EL (cell line): Measurements from ENCODE around the gene ACY1.
A peak's percentile ranks its signal among the peaks of the same experiment; 100 is the strongest.
"Not testable (repeated sequence)": the region's sequence is repeated elsewhere in the genome, so short reads cannot be mapped to it uniquely, and the experiment has no call there.

Experiments
- DNase-seq: peaks from one replicate; pipeline ENCODE4 v3.0.0-alpha.2; 2016

ACY1 gene

GRCh38 chr3:51986010-51986947, 2.9 kb downstream of the ACY1 start:
- DNase-seq: no peak

DNA sequence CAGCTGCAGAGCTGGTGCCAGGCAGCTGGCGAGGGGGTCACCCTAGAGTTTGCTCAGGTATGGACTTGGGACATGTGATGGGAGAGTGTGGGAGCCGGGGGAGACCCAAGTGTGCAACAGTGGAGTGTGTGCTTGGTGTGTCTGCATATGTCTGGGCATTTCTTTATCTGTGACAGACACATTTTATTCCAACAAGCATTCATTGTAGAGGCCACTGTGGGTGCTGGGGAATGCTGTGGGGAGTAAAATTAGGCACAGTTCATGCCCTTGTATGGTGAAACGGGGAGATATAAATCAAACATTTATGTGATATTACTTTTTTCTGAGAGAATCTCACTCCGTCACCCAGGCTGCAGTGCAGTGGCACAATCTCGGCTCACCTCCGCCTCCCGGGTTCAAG, 4.2 kb downstream of the ACY1 start:
- DNase-seq: no peak

DNA sequence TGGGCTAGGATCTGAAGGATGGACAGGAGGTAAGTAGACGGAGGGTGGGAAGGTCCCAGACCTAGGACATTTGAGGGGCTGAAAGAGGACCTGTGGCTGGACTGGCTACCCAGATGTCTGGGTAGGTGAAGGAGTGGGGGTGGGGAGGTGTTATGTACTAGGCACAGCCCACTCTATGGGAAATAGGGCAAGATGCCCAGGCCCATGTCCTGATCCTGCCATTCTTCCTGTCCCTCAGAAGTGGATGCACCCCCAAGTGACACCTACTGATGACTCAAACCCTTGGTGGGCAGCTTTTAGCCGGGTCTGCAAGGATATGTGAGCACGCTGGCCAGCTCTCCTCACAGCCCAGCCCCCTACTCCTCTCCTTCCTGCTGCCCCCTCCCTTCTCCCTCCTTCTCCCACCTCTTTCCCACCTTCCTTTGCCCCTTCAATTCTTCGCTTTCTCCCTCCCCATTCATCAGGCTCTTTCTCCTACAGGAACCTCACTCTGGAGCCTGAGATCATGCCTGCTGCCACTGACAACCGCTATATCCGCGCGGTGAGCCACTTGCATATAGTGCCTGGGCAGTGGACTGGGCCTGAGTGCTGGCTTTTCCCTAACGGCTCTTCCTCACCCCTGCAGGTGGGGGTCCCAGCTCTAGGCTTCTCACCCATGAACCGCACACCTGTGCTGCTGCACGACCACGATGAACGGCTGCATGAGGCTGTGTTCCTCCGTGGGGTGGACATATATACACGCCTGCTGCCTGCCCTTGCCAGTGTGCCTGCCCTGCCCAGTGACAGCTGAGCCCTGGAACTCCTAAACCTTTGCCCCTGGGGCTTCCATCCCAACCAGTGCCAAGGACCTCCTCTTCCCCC, 5.2 kb downstream of the ACY1 start:
- DNase-seq: no peak

DNA sequence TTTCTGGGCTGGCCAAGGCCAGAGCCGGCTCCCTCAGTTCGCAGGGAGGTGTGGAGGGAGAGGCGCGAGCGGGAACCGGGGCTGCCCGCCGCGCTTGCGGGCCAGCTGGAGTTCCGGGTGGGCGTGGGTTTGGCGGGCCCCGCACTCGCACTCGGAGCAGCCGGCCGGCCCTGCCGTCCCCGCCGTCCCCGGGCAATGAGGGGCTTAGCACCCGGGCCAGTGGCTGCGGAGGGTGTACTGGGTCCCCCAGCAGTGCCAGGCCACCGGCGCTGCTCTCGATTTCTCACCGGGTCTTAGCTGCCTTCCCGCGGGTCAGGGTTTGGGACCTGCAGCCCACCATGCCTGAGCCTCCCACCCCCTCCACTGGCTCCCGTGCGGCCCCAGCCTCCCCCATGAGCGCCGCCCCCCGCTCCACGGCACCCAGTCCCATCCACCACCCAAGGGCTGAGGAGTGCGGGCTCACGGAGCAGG, 7.2 kb downstream of the ACY1 start:
- DNase-seq: not testable (repeated sequence)

DNA sequence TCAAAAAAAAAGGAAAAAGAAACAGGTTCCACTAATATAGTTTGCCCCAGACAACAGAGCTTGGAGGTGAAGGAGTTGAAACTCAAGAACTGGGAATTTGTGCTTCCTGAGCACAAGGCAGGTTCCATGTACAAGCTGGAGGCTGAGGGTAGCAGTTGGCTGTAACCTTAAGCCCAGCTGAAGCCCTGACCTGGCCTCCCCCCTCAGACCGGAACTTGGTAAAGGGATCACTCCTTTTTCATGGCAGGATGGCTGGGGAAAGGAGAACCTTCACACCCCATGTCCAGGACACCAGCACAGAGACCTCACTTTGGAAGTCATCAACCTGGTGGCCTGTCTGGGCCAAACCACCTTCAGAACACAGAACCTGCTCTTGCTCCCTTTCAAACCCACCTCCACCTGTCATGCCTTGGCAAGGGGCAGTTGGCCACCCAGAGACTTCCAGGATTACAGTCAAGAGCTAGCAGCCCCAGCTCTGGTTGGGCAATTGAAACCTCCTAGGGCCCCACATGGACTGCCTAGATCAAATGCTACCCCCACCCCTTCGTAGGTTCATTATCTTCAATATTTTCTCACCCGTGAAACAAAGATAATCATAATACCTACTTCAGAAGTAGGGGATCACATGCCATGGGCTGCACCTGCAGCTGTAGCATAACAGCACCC, 8.8 kb downstream of the ACY1 start:
- no peak for DNase-seq

GRCh38 chr3:51993657-51994056, 10.3 kb downstream of the ACY1 start:
- not testable (repeated sequence) for DNase-seq

DNA sequence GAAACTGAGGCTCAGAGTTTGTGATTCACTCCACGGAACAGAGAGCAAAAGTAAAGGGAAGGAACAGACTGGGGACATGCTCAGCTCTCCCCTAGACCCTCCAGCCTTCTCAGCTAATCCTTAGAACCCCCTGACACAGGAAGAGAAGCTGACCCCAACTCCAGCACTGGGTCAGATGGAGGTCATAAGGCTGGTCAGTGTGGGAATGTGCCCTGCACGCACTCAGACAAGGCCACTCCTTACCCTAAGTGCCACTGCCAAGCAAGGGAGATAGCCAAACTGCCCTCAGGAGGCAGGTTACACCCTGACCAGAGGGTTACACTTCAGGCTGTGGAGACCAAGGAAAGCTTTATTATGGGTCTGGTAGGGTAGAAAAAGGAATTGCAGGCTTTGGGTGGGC, 11.2 kb downstream of the ACY1 start:
- no peak for DNase-seq

DNA sequence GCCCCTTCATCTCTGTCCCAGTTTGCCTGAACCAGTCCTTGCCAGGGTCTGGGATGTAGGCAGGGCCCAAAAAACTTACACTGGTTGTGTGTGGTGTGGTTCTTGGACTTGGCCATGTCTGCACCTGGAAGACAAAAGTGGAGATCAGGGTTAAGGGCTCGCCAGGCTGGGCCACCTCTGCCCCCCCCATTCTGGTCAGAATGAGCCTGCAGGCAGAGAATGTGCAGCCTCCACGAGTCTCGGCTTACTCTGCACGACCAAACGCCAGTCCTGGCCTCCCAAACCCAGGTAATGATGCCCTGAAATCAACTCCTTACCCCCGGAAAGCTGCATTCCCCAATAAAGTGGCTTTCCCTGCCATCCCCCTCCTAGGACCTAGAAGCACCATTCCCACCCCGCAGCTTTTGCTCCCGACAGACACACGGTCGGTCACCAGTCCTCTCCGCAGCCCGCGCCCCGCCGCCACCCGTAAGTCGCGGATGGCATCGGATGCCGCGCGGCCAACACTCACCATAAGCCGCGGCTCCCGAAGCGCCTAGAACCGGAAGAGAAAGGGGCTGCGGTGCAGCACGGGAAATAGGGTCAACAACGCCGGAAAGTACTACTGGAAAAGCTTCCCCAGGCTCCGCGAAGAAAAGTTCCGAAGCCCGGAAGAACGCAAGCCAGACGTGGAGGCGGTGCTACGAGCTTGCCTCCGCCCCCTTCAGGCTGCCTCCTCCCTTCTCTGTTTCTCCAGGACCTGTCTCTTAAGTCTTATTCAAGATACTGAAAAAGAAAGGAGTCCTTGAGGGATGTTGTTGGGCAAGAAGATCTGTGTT, 12.2 kb downstream of the ACY1 start, which contains the start of gene RPL29:
TSS of gene RPL29 (minus strand) at position 550 of the 818 bp plus-strand sequence. CDS start at position 116, 434 bp downstream.
- DNase-seq: peak; percentile 95

GRCh38 chr3:51997172-51997571, 13.8 kb downstream of the ACY1 start:
- DNase-seq: no peak

DNA sequence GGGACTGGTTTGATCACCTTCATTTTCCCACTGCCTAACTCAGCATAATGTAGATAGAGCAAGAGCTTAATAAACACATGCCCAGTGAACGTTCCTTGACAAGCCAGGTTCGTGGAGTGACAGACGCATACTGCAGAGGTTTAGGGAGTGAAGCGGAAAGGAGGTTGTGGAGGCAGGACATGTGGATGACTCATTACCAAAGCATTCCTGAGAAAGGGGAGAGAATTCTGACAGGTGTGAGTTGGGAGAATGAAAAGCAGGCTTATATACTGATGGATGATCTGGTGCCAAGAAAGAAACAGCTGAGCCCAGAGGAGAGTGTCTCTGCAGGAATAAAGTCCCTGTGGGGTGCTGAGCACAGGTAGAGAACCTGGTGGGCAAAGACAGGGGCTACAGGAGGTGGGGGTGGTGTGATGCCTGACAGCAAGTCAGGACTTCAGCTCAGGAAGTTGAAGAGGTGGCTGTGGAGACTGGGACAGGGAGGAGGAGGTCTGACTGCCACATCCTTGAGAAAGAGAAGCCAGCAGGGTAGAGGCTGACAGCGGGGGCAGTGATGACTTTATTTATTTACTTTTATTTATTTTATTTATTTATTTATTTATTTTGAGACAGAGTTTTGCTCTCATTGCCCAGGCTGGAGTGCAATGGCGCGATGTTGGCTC, 14.7 kb downstream of the ACY1 start:
- no peak for DNase-seq

DNA sequence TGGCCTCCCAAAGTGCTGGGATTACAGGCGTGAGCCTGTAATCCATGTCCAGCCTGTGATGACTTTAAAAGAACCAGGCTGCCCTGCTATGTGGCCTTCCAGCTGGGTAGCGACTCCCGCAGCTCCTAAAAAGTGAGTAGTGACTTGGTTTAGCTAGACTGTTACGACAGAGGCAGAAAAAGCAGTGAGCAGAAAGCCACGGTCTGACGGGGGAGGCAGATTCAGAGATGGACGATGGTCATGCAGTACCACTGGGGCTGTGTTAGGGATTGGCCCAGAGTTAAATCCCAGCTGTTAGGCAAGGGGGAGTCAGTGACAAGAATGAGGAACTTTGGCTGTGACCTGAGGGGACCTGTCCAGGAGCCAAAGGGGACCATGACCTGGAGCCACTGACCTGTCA, 15.4 kb downstream of the ACY1 start:
- no peak for DNase-seq

- no peak for DNase-seq
Measured at GRCh38 chr3:51999846-52000245, 16.5 kb downstream of the ACY1 start.

DNA sequence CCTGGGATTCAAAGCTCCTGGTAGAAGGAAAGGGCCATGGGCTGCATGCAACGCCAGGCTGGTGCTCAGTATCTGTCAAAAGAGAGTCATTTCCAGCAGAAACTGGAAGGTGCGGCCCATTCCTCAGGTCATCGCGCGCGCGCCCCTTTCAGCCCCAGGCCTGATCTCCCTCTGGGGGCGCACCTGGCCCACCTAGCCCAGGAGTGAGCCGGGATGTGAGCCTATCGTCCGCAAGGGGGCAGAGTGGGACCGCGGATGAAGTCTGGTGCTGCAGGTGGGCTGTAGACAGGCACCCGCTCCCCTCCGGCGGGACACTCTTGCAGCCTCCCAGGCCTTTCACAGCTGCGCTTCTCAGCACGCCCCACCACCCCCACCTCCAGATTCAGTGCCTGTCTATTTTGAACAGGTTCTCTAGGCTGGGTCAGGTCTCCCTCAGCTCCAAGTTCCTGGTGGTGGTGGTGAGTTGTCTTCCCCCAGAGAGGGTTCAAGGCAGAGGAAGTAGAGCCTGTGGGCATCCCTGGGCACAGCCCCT, 18.2 kb downstream of the ACY1 start:
- peak; percentile 69 for DNase-seq

GRCh38 chr3:52002748-52003147, 19.4 kb downstream of the ACY1 start:
- no peak for DNase-seq

DNA sequence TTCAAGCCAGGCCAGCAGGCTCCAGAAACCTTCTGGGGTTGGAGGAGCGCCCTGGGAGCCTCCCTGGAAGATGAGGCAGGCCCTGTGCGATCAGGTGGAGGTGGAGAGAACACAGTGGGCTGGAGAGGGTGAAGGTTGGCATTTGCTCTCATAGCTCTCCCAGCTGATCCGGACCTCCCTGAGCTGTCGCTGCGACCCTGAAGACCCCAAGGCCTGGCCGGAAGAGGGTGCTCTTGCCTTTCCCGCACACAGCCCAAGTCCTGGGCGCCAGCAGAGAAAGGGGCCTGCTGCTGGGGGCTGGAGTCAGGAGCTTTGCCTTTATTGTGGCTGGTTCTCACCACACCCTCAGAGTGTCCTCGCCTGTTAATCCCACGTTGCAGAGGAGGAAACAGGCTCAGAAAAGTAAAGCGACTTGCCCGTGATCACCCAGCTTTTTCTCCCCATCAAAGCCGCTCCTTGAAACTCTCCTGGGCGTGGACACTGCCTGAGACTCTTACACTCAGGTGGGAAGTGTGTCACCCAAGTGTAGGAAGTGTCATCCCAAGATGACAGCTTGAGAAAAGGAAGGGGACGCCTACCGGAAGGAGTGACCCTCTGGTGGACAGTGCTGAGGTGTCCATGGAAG, 20.9 kb downstream of the ACY1 start:
- peak; percentile 41 for DNase-seq

- no peak for DNase-seq
Measured at GRCh38 chr3:52004906-52005395, 21.6 kb downstream of the ACY1 start.

DNA sequence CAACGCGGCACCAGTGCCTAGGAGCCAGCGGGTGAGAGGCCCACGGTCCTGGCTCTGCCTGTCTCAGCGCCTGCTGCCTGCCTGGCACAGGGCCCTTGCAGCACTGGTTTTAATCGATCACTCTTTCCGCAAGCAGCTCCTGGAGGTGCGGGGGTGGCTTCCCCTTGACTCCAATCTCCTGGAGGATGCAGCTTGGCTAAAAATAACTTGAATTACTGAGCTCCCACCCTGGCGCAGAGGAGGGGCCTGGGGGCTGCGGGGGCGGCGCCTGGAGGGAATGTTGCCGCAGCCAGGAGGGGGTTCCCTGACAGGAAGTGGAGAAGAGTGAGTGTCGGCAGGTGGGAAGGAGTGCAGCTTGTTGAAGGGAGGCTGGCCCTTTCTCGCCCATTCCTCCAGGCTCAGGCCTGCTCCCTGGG, 22.2 kb downstream of the ACY1 start:
- peak; percentile 68 for DNase-seq

GRCh38 chr3:52006017-52006819, 22.9 kb downstream of the ACY1 start:
- DNase-seq: no peak

GRCh38 chr3:52006820-52007133, 23.4 kb downstream of the ACY1 start:
- DNase-seq: no peak

GRCh38 chr3:52007291-52007690, 24.0 kb downstream of the ACY1 start:
- DNase-seq: no peak
